H1 (cell line): ENCODE measurements around the gene TPRA1. TPM values are rescaled to one million over a fixed set of nuclear protein-coding genes. Genes with fewer than 3 reads are reported as not detected.

Experiments used
- ATF2 ChIP-seq: IDR thresholded peaks from 2 replicates; pipeline ENCODE4 v1.6.1; 2012; ENCODE audit warnings: low read length, inconsistent platforms
- CBX8 ChIP-seq: fragments of 300-800, 300-1000 bp; sonication (generic); IDR thresholded peaks from 2 replicates; pipeline ENCODE4 v1.7.1; 2016; ENCODE audit warnings: low read depth, low read length, borderline replicate concordance
- CHD2 ChIP-seq: IDR thresholded peaks from 2 replicates; pipeline ENCODE4 v1.6.1; 2012; ENCODE audit warnings: low read length, improper control_type of control experiment
- SIX5 ChIP-seq: IDR thresholded peaks from 2 replicates; pipeline ENCODE4 v1.6.1; 2011; ENCODE audit warnings: mild to moderate bottlenecking, low read depth, low read length
- TAF1 ChIP-seq: IDR thresholded peaks from 2 replicates; pipeline ENCODE4 v1.6.1; 2011; ENCODE audit warnings: mild to moderate bottlenecking, low read depth, low read length
- TBP ChIP-seq: IDR thresholded peaks from 2 replicates; pipeline ENCODE4 v1.6.1; 2011; ENCODE audit warnings: low read depth, low read length, improper control_type of control experiment
- ZNF274 ChIP-seq: IDR thresholded peaks from 2 replicates; pipeline ENCODE4 v1.7.0; 2012; ENCODE audit warnings: low read length, borderline replicate concordance; ENCODE audit errors: extremely low read depth
- polyA plus RNA-seq, 7 experiments: library from polyadenylated mRNA; depleted of rRNA in 3 of 7; stranded (reverse) in 5 of 7; unstranded in 2 of 7; fragments of >200 nt in 5 of 7; fragments of 200-250 nt in 2 of 7; gene quantifications; 1 replicate in 5 of 7; 2 replicates in 1 of 7; 4 replicates in 1 of 7; pipeline versions ENCODE4 v1.2.1 to v1.2.3, GENCODE V29; 2011 to 2013; ENCODE audit warnings: missing spikeins in 2 of 7, mixed read lengths in 2 of 7
- total RNA-seq: library from RNA; stranded (reverse); fragmentation: NEBNext Ultra II Directional; extraction: Animal tissue kit (Norgen Biotek cat#: 25700); gene quantifications from 2 replicates; pipeline ENCODE4 v1.2.1, GENCODE V29; 2021

TPRA1 gene
- total and polyA plus RNA-seq, 2 of the 8 experiments (the other 6 are each of a cell fraction or from before 2014, with no cell fraction given): 18.8 to 38.5 TPM

- no peak for TF ChIP-seq ATF2
- no peak for TF ChIP-seq TAF1
- no peak for TF ChIP-seq CBX8
- TF ChIP-seq ZNF274: no peak
- no peak for TF ChIP-seq TBP
- TF ChIP-seq SIX5: no peak
- TF ChIP-seq CHD2: no peak
- TF ChIP-seq, all 59 proteins: peak for 0
These were observed 65.2 kb downstream of the TPRA1 start (continued) for GRCh38 chr3:127525373-127525772.
